GM18907 (cell line): ENCODE data around the gene PARP9.

Experiments used
- ATAC-seq: cut with Tn5 transposase; IDR thresholded peaks from one replicate; pipeline ENCODE4 v1.9.1; 2021; ENCODE audit warnings: mild to moderate bottlenecking, moderate library complexity; ENCODE audit not compliant: unreplicated experiment

Gene PARP9

GRCh38 chr3:122493296-122493695 is 70.8 kb downstream of the PARP9 start:
- ATAC-seq, result no peak

- no peak for ATAC-seq
Measured at GRCh38 chr3:122488262-122488973, 75.7 kb downstream of the PARP9 start.

GRCh38 chr3:122484985-122485384 is 79.1 kb downstream of the PARP9 start:
- ATAC-seq, result no peak

DNA sequence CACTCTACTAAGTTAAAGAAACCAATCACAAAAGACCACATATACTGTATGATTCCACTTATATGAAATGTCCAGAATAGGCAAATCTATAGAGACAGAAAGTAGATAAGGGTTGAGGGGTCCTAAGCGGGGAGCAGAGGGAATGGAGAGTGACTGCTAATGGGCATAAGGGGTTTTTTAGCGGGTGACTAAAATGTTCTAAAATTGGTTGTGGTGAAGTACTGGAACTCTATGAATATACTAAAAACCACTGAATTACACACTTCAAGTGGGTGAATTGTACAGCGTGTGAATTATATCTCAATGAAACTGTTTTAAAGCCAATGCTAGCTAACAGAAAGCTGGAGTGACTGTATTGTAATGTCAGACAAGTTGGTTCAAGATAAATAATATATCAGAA is 82.7 kb downstream of the PARP9 start:
- ATAC-seq, result no peak
